ENCODE results near the gene TRIM28.
A peak's percentile ranks its signal among the peaks of the same experiment; 100 is the strongest.

The TRIM28 gene

GRCh38 chr19:58509731-58510083, 34.2 kb upstream of the TRIM28 start:
- no peak for DNase-seq (ENCODE audit: low read depth)
- no peak overlapping the region for H3K4me3 ChIP-seq (ENCODE audit: low read length)
- no peak for TF ChIP-seq CTCF (IDR thresholded peaks at IDR 0.05; ENCODE audit: insufficient read depth, low read depth, low read length, missing control alignments)

DNA sequence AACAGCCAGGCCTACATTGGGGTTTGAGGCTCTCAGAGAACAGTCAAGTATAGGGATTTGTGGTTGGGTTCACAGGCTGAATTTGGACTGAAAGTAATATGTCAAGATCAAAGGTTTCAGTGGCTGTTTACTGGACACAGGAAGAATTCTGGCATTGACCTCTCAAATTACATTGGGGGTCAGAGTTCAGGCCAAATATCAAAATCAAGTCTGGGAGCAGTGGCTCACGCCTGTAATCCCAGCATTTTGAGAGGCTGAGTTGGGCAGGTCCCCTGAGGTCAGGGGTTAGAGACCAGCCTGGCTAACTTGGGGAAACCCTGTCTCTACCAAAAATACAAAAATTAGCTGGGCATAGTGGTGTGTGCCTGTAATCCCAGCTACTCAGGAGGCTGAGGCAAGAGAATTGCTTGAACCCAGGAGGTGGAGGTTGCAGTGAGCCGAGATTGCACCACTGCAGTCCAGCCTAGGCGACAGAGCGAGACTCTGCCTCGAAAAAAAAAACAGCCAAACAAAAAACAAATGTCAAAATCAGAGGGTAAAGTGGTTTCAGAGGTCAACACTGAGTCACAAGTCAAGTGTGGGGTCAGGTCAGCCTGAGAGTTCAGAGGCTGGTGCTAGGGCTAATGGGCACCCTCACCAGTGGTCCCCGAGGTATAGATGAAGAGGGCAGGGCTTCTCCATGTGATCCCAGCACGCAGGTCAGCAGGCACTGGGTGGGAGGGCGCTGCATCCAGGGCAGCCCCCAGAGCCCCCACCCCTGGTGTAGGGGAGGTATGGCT, 33.6 kb upstream of the TRIM28 start:
- no peak overlapping the region for H3K4me3 ChIP-seq (ENCODE audit: low read length)
- no peak for TF ChIP-seq CTCF (IDR thresholded peaks at IDR 0.05; ENCODE audit: insufficient read depth, low read depth, low read length, missing control alignments)
- no peak for DNase-seq (ENCODE audit: low read depth)

DNA sequence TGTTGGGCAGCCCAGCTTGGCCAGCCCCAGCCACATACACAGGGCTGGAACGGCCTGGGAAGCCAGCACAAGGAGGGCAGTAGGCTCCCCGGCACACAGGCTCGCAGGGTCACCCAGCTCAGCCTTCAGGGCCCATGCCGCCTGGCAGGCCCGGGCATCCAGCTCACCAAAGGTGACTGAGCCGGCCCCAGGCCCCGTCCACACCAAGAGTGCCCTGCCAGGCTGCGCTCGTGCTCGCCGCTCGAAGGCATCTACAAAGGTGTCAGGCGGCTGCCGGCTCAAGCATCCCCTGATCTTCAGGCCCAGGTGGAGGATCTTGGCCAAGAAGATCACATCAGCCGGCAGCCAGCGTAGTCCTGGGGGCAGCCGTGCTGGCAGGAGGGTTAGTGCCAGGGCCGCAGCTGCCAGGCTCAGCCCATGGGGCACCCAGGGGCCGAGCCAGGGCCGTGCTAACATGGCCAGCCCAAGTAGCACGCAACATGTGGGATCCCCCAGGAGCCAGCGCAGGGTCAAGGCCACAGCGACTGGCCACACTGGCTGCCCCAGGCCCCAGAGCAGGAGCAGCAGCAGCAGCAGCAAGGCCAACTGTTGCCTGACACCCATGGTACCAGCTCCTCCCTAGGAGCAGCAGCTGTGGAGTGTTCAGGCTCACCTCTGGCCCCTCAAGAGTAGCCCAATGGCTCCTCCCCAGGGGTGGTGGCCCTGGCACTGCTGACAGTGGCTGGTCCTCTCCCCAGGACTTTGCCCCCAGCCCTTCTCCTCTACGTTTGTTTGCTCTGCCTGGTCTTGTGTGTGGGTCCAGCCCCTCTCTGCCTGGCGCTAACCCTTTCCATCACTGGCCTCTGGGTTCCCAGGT, 32.3 kb upstream of the TRIM28 start, which contains the start of gene SLC27A5:
Gene SLC27A5 (minus strand): TSS at position 640 of the 856 bp plus-strand sequence. CDS start 37 bp downstream, at position 603.
- no peak for DNase-seq (ENCODE audit: low read depth)
- H3K4me3 ChIP-seq (ENCODE audit: low read length), result no peak within 1 kb of the TSS
- no peak for TF ChIP-seq CTCF (IDR thresholded peaks at IDR 0.05; ENCODE audit: insufficient read depth, low read depth, low read length, missing control alignments)

GRCh38 chr19:58513213-58513693, 30.6 kb upstream of the TRIM28 start:
- H3K4me3 ChIP-seq (ENCODE audit: low read length), result no peak overlapping the region
- TF ChIP-seq CTCF (IDR thresholded peaks at IDR 0.05; ENCODE audit: insufficient read depth, low read depth, low read length, missing control alignments), result no peak
- no peak for DNase-seq (ENCODE audit: low read depth)

GRCh38 chr19:58513694-58514563, 29.9 kb upstream of the TRIM28 start:
- peak; percentile 93 for DNase-seq (ENCODE audit: low read depth)
- H3K4me3 ChIP-seq (ENCODE audit: low read length), result peak overlapping the region; percentile 68
- peak; percentile 50 for TF ChIP-seq CTCF (IDR thresholded peaks at IDR 0.05; ENCODE audit: insufficient read depth, low read depth, low read length, missing control alignments)

GRCh38 chr19:58514564-58515022, 29.3 kb upstream of the TRIM28 start:
- no peak for DNase-seq (ENCODE audit: low read depth)
- TF ChIP-seq CTCF (IDR thresholded peaks at IDR 0.05; ENCODE audit: insufficient read depth, low read depth, low read length, missing control alignments), result no peak
- H3K4me3 ChIP-seq (ENCODE audit: low read length), result peak overlapping the region; percentile 68
